ENCODE results near the gene CXCR2. TPM values are rescaled to one million over a fixed set of nuclear protein-coding genes. Genes with fewer than 3 reads are reported as not detected.

The CXCR2 gene
- polyA plus RNA-seq, 1 of the 3 experiments (the other 2 are of a cell fraction) = not detected

DNA sequence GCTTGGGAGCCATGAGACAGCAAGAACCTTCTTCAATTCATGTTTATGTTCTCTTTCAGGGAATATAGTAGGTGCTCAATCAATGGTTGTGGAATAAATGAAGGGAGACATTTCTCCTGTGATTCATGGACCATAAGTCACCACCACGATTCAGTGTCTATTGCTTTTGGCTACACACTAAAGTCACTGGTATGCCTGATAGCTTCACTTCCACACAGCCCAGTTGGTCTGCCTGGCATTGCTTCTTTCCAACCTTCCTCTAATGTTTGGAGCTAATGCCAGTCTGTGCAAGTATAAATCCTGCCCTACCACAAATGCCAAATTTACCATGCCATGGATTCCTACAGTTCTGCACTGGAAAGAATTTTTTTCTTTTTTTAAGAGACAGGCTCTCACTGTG lies 42.2 kb downstream of the CXCR2 start:
- Histone ChIP-seq H3F3A (replicated peaks; ENCODE audit: insufficient read depth) (no peaks in the 10 kb centered on the region), H3K4me3 (ENCODE audit: low read depth in 2 of 2, low read length in 1 of 2) (no peak overlapping the region), H3K36me3 (replicated peaks in 1 of 2; ENCODE audit: control insufficient read depth in 1 of 2, insufficient read depth in 2 of 2, low read length in 1 of 2) (no peaks in the 10 kb centered on the region), H3K79me2 (ENCODE audit: insufficient read depth) (no peaks in the 10 kb centered on the region), H4K20me1 (ENCODE audit: insufficient read depth) (no peaks in the 10 kb centered on the region), H3K27ac (ENCODE audit: low read depth in 2 of 2, low read length in 1 of 2) (no peak overlapping the region), H3K9ac (no peak overlapping the region), H2AFZ (ENCODE audit: low read depth) (no peak overlapping the region), H3K9me3 (no peaks in the 10 kb centered on the region), H3K4me2 (no peak overlapping the region), H3K9me2 (no peaks in the 10 kb centered on the region), H3K27me3 (ENCODE audit: insufficient read depth) (peaks cover 19% of the 10 kb centered on the region; the same call in 1 of the 2 replicates), H3K4me1 (ENCODE audit: control insufficient read depth in 1 of 2, insufficient read depth in 2 of 2, low read depth in 1 of 2, low read length in 1 of 2) (no peaks in the 10 kb centered on the region)
- 8% methylated on average over 1 of the region's 1 CpG for WGBS (ENCODE audit: low lambda C conversion rate)
- POLR2A ChIA-PET = no interaction called here
- no peak for DNase-seq
- TF ChIP-seq, protein P1, sequence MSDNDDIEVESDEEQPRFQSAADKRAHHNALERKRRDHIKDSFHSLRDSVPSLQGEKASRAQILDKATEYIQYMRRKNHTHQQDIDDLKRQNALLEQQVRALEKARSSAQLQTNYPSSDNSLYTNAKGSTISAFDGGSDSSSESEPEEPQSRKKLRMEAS (IDR thresholded peaks at IDR 0.05; ENCODE audit: low read depth) = no peak
- TF ChIP-seq ELF1 (IDR thresholded peaks at IDR 0.05) = no peak
- TF ChIP-seq, protein P2, sequence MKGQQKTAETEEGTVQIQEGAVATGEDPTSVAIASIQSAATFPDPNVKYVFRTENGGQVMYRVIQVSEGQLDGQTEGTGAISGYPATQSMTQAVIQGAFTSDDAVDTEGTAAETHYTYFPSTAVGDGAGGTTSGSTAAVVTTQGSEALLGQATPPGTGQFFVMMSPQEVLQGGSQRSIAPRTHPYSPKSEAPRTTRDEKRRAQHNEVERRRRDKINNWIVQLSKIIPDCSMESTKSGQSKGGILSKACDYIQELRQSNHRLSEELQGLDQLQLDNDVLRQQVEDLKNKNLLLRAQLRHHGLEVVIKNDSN (IDR thresholded peaks at IDR 0.05; ENCODE audit: borderline replicate concordance, low read depth) = no peak
- TF ChIP-seq NFIC (IDR thresholded peaks at IDR 0.05; ENCODE audit: borderline replicate concordance) = no peak
- TF ChIP-seq, protein P3, sequence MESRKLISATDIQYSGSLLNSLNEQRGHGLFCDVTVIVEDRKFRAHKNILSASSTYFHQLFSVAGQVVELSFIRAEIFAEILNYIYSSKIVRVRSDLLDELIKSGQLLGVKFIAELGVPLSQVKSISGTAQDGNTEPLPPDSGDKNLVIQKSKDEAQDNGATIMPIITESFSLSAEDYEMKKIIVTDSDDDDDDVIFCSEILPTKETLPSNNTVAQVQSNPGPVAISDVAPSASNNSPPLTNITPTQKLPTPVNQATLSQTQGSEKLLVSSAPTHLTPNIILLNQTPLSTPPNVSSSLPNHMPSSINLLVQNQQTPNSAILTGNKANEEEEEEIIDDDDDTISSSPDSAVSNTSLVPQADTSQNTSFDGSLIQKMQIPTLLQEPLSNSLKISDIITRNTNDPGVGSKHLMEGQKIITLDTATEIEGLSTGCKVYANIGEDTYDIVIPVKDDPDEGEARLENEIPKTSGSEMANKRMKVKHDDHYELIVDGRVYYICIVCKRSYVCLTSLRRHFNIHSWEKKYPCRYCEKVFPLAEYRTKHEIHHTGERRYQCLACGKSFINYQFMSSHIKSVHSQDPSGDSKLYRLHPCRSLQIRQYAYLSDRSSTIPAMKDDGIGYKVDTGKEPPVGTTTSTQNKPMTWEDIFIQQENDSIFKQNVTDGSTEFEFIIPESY (IDR thresholded peaks at IDR 0.05; ENCODE audit: borderline replicate concordance, low read depth) = no peak
- no peak for TF ChIP-seq TEAD4 (IDR thresholded peaks at IDR 0.05; ENCODE audit: borderline replicate concordance, insufficient read depth)
- no peak for TF ChIP-seq SMC3 (IDR thresholded peaks at IDR 0.05; ENCODE audit: low read depth, low read length)
- TF ChIP-seq, protein P4, sequence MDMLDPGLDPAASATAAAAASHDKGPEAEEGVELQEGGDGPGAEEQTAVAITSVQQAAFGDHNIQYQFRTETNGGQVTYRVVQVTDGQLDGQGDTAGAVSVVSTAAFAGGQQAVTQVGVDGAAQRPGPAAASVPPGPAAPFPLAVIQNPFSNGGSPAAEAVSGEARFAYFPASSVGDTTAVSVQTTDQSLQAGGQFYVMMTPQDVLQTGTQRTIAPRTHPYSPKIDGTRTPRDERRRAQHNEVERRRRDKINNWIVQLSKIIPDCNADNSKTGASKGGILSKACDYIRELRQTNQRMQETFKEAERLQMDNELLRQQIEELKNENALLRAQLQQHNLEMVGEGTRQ (IDR thresholded peaks at IDR 0.05; ENCODE audit: borderline replicate concordance, low read depth, low read length) = no peak
- TF ChIP-seq RAD21 (IDR thresholded peaks at IDR 0.05; ENCODE audit: low read length) = no peak
- no peak for TF ChIP-seq YY1 (IDR thresholded peaks at IDR 0.05; ENCODE audit: low read depth)
- TF ChIP-seq FOXJ3 (CRISPR knock-in tag; IDR thresholded peaks at IDR 0.05) = no peak
- TF ChIP-seq, protein P5, sequence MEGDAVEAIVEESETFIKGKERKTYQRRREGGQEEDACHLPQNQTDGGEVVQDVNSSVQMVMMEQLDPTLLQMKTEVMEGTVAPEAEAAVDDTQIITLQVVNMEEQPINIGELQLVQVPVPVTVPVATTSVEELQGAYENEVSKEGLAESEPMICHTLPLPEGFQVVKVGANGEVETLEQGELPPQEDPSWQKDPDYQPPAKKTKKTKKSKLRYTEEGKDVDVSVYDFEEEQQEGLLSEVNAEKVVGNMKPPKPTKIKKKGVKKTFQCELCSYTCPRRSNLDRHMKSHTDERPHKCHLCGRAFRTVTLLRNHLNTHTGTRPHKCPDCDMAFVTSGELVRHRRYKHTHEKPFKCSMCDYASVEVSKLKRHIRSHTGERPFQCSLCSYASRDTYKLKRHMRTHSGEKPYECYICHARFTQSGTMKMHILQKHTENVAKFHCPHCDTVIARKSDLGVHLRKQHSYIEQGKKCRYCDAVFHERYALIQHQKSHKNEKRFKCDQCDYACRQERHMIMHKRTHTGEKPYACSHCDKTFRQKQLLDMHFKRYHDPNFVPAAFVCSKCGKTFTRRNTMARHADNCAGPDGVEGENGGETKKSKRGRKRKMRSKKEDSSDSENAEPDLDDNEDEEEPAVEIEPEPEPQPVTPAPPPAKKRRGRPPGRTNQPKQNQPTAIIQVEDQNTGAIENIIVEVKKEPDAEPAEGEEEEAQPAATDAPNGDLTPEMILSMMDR (IDR thresholded peaks at IDR 0.05) = no peak
- TF ChIP-seq EZH2phosphoT487 (IDR thresholded peaks at IDR 0.05; ENCODE audit: borderline replicate concordance, low read depth) = no peak
- TF ChIP-seq FOSL2 (IDR thresholded peaks at IDR 0.05; ENCODE audit: borderline replicate concordance, low read depth) = no peak
- TF ChIP-seq EP300 (IDR thresholded peaks at IDR 0.05; ENCODE audit: borderline replicate concordance in 1 of 2, low read depth in 1 of 2, low read length in 1 of 2) = no peak
- TF ChIP-seq, protein P6, sequence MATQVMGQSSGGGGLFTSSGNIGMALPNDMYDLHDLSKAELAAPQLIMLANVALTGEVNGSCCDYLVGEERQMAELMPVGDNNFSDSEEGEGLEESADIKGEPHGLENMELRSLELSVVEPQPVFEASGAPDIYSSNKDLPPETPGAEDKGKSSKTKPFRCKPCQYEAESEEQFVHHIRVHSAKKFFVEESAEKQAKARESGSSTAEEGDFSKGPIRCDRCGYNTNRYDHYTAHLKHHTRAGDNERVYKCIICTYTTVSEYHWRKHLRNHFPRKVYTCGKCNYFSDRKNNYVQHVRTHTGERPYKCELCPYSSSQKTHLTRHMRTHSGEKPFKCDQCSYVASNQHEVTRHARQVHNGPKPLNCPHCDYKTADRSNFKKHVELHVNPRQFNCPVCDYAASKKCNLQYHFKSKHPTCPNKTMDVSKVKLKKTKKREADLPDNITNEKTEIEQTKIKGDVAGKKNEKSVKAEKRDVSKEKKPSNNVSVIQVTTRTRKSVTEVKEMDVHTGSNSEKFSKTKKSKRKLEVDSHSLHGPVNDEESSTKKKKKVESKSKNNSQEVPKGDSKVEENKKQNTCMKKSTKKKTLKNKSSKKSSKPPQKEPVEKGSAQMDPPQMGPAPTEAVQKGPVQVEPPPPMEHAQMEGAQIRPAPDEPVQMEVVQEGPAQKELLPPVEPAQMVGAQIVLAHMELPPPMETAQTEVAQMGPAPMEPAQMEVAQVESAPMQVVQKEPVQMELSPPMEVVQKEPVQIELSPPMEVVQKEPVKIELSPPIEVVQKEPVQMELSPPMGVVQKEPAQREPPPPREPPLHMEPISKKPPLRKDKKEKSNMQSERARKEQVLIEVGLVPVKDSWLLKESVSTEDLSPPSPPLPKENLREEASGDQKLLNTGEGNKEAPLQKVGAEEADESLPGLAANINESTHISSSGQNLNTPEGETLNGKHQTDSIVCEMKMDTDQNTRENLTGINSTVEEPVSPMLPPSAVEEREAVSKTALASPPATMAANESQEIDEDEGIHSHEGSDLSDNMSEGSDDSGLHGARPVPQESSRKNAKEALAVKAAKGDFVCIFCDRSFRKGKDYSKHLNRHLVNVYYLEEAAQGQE (IDR thresholded peaks at IDR 0.05; ENCODE audit: low read depth, low read length) = no peak
- no peak for TF ChIP-seq TCF12 (IDR thresholded peaks at IDR 0.05)
- TF ChIP-seq FOXM1 (IDR thresholded peaks at IDR 0.05; ENCODE audit: low read depth) = no peak
- no peak for TF ChIP-seq TAF1 (IDR thresholded peaks at IDR 0.05; ENCODE audit: borderline replicate concordance, low read depth, low read length)
- CTCF ChIA-PET = interaction anchor here (1.1 to 1.5 kb wide), 7 partner anchors 9 to 102 kb away, joined by 4 to 7 read pairs (median 5); partner anchors contain the start of genes AAMP and PNKD

All from SK-N-SH (cell line).